C4-2B (cell line): ENCODE results near the gene SEC24B.

Source experiments
- H3K27ac ChIP-seq: fragments of 450-650 bp; 2 replicates; pipeline ENCODE4 v1.5.1; 2017
- CTCF ChIP-seq: fragments of 450-650 bp; conservative IDR thresholded peaks from 2 replicates; pipeline ENCODE4 v1.5.1; 2017; ENCODE audit warnings: mild to moderate bottlenecking
- ZFX ChIP-seq: fragments of 450-650 bp; IDR thresholded peaks from 2 replicates; pipeline ENCODE4 v1.6.1; 2017

The SEC24B gene

GRCh38 chr4:109406337-109406931, 27.2 kb upstream of the SEC24B start:
- no peak for TF ChIP-seq ZFX
- peak; percentile 80 for TF ChIP-seq CTCF
- H3K27ac ChIP-seq = no peak overlapping the region

DNA sequence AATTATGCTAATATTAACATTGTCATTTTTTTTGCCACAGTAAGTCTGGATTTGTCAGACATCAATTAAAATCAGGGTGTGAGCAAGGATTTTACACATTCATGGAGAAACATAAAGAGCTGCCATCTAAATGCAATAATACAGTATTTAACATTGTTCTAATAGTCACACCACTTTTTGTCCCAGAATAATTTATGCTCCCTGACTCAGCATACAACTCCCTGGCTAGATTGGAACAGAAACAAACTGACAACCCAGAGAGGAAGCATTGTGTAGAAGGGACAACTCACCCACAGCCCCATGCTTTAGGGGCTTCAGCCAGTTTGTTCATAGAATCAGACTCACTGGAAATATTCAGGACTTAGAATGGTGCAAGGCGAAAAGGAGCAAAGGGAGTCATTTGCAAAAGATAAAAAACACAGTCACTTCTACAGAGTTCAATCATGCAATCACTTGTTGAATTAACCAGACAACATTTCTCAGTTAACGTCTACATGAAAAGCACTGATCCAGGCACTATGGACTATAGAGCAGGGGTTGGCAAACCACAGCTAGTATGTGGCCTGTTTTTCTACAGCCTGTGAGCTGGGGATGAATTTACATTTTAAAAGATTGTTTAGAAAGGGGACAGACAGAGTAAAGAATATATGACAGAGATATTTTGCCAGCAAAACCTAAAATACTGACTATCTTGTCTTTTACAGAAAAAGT, 26.4 kb upstream of the SEC24B start:
- no peak overlapping the region for H3K27ac ChIP-seq
- no peak for TF ChIP-seq ZFX
- no peak for TF ChIP-seq CTCF

- TF ChIP-seq CTCF (no peak), ZFX (no peak)
These were observed 24.9 kb upstream of the SEC24B start for GRCh38 chr4:109408711-109409110.

DNA sequence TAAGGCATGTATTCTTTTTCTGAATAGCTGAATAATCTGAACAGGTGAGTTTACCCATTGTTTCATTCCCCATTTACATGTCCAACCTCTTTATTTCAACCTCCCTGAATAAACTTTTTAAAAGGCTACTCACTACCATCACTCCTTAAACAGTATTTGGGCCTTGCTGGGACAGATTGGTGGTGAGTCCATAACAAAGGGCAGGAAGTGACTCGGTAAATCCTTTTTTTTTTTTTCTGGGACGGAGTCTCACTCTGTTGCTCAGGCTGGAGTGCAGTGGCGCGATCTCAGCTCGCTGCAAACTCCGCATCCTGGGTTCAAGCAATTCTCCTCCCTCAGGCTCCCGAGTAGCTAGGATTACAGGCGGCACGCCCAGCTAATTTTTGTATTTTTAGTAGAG, 23.4 kb upstream of the SEC24B start:
- TF ChIP-seq CTCF = no peak
- no peak for TF ChIP-seq ZFX
- no peak overlapping the region for H3K27ac ChIP-seq

More at GRCh38 chr4:109408711-109409110, 24.9 kb upstream of the SEC24B start:
- H3K27ac ChIP-seq = no peak overlapping the region

DNA sequence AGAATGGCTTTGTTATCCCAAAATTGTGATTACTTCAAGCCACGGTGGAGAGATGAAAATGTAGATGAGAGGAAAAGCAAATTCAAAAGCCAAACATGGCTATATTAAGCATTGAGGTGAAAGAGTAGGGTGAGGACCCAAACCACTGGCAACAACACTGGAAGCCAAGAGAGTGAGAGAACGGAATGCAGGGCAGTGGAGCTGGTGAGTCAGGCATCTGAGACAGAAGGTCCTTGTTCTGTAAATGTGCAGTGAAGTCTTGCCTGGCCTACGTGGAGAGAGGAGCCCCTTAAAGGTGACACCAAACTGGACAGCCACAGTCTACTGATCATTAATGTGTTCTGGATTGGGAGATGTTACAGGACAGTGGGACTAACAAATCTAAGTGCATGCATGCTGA, 22.8 kb upstream of the SEC24B start:
- TF ChIP-seq ZFX = no peak

GRCh38 chr4:109411964-109412363, 21.7 kb upstream of the SEC24B start:
- TF ChIP-seq ZFX = no peak
- TF ChIP-seq CTCF = no peak
- H3K27ac ChIP-seq = no peak overlapping the region

More for the DNA sequence above, 22.8 kb upstream of the SEC24B start:
- no peak overlapping the region for H3K27ac ChIP-seq

DNA sequence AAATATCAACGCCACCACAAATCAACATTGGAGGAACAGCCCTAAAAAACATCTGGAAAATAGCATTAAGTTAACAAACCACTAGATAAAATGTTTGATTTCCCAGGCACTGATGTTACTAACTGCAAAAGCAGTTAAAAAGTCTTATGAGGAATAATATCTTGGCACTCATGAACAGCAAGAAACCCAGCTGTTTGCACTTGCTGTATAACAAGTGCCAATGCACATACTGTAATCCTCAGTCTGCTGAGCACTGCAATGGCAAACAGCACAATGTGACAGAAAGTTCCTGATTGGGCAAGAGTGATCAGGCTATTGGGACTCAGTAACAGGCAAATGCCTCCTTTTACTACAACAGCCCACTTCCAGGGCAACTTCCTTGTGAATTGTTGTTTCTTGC, 20.8 kb upstream of the SEC24B start:
- no peak for TF ChIP-seq CTCF
- TF ChIP-seq ZFX = no peak
- H3K27ac ChIP-seq = no peak overlapping the region

DNA sequence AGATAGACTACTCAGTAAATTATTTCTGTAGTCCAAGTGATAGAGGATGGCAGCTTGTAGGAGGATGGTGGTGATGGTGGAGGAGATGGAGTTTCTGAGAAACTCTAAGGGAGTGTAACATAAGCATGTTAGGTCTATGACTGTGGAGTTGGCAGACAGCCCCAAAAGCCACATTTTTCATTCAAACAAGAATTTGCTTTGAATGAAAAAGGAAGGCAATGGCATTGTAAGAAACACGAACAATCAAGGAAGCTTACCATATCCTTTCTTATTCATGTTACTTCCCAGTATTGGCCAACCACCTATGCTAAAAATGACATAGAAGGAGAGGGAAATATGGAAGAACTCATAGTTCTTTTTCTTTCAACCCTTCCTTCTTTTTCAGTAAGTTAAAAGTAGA, 18.7 kb upstream of the SEC24B start:
- no peak overlapping the region for H3K27ac ChIP-seq
- TF ChIP-seq CTCF = no peak
- no peak for TF ChIP-seq ZFX
